H9 (cell line): Measurements from ENCODE around the gene ATRNL1. TPM values are rescaled to one million over a fixed set of nuclear protein-coding genes. Genes with fewer than 3 reads are reported as not detected.

Experiments
- DNase-seq: peaks from one replicate; pipeline ENCODE4 v3.0.0-alpha.2; 2017
- H2AFZ ChIP-seq: one replicate; pipeline ENCODE4 v1.6.1; 2013; ENCODE audit warnings: mild to moderate bottlenecking, low read length, control low read depth, moderate library complexity
- H2AK5ac ChIP-seq: 2 replicates; pipeline ENCODE4 v1.6.1; 2013; ENCODE audit warnings: low read length, control low read depth, mixed read lengths; ENCODE audit not compliant: insufficient read length
- H2BK120ac ChIP-seq: one replicate; pipeline ENCODE4 v1.6.1; 2013; ENCODE audit warnings: low read depth, mild to moderate bottlenecking, low read length, control low read depth, inconsistent platforms; ENCODE audit not compliant: poor library complexity, severe bottlenecking
- H2BK12ac ChIP-seq: 2 replicates; pipeline ENCODE4 v1.6.1; 2013; ENCODE audit warnings: low read length, control low read depth, mixed read lengths, low read depth; ENCODE audit not compliant: insufficient read length
- H2BK15ac ChIP-seq: 2 replicates; pipeline ENCODE4 v1.6.1; 2013; ENCODE audit warnings: low read depth, low read length, control low read depth
- H2BK20ac ChIP-seq: one replicate; pipeline ENCODE4 v1.6.1; 2013; ENCODE audit warnings: low read depth, mild to moderate bottlenecking, low read length, control low read depth, inconsistent platforms; ENCODE audit not compliant: poor library complexity, severe bottlenecking
- H2BK5ac ChIP-seq: 2 replicates; pipeline ENCODE4 v1.6.1; 2013; ENCODE audit warnings: low read length, control low read depth, mixed read lengths; ENCODE audit not compliant: insufficient read length
- H3K14ac ChIP-seq: 2 replicates; pipeline ENCODE4 v1.6.1; 2013; ENCODE audit warnings: low read length, control low read depth; ENCODE audit not compliant: insufficient read depth
- H3K18ac ChIP-seq: 2 replicates; pipeline ENCODE4 v1.6.1; 2013; ENCODE audit warnings: low read depth, mild to moderate bottlenecking, mixed read lengths, low read length, control low read depth; ENCODE audit not compliant: insufficient read length
- H3K23ac ChIP-seq: 2 replicates; pipeline ENCODE4 v1.6.1; 2013; ENCODE audit warnings: low read length, control low read depth, mixed read lengths, low read depth; ENCODE audit not compliant: insufficient read length
- H3K23me2 ChIP-seq: 2 replicates; pipeline ENCODE4 v1.6.1; 2013; ENCODE audit warnings: low read depth, mild to moderate bottlenecking, mixed read lengths, low read length, control low read depth; ENCODE audit not compliant: insufficient read length, poor library complexity, severe bottlenecking
- H3K27ac ChIP-seq: 2 replicates; pipeline ENCODE4 v1.5.1; 2013; ENCODE audit warnings: low read length, control low read depth, mixed read lengths, low read depth; ENCODE audit not compliant: insufficient read length
- H3K27me3 ChIP-seq: 2 replicates; pipeline ENCODE4 v1.6.1; 2013; ENCODE audit warnings: low read length, control low read depth, inconsistent platforms; ENCODE audit not compliant: insufficient read depth
- H3K4ac ChIP-seq: 2 replicates; pipeline ENCODE4 v1.6.1; 2013; ENCODE audit warnings: low read depth, mild to moderate bottlenecking, control low read depth, inconsistent platforms, low read length, moderate library complexity
- H3K4me1 ChIP-seq: 2 replicates; pipeline ENCODE4 v1.6.1; 2013; ENCODE audit warnings: low read length, control low read depth, inconsistent platforms; ENCODE audit not compliant: insufficient read depth
- H3K4me2 ChIP-seq: 2 replicates; pipeline ENCODE4 v1.6.1; 2013; ENCODE audit warnings: low read length, control low read depth, mixed read lengths; ENCODE audit not compliant: insufficient read length, insufficient read depth
- H3K56ac ChIP-seq: 2 replicates; pipeline ENCODE4 v1.6.1; 2013; ENCODE audit warnings: low read depth, mild to moderate bottlenecking, mixed read lengths, low read length, control low read depth; ENCODE audit not compliant: insufficient read length
- H3K79me1 ChIP-seq: 2 replicates; pipeline ENCODE4 v1.6.1; 2013; ENCODE audit warnings: low read depth, mild to moderate bottlenecking, moderate library complexity, low read length, control low read depth, inconsistent platforms; ENCODE audit not compliant: insufficient read depth, poor library complexity, severe bottlenecking
- H3K79me2 ChIP-seq: 2 replicates; pipeline ENCODE4 v1.6.1; 2013; ENCODE audit warnings: low read length, control low read depth, inconsistent platforms; ENCODE audit not compliant: insufficient read depth
- H3K9ac ChIP-seq: 2 replicates; pipeline ENCODE4 v1.6.1; 2013; ENCODE audit warnings: low read length, control low read depth, mixed read lengths; ENCODE audit not compliant: insufficient read length; ENCODE audit errors: extremely low read depth
- H3K9me3 ChIP-seq: one replicate; pipeline ENCODE4 v1.6.1; 2013; ENCODE audit warnings: low read depth, low read length, inconsistent platforms; ENCODE audit not compliant: control insufficient read depth
- H3T11ph ChIP-seq: one replicate; pipeline ENCODE4 v1.6.1; 2013; ENCODE audit warnings: mild to moderate bottlenecking, low read length, control low read depth, inconsistent platforms
- H4K20me1 ChIP-seq: one replicate; pipeline ENCODE4 v1.6.1; 2013; ENCODE audit not compliant: control insufficient read depth, insufficient read length, insufficient read depth
- H4K5ac ChIP-seq: 2 replicates; pipeline ENCODE4 v1.6.1; 2013; ENCODE audit warnings: low read depth, mild to moderate bottlenecking, mixed read lengths, low read length, control low read depth; ENCODE audit not compliant: insufficient read length
- H4K8ac ChIP-seq: replicated peaks from 2 replicates; pipeline ENCODE4 v1.6.1; 2013; ENCODE audit warnings: low read length, control low read depth, mixed read lengths, low read depth; ENCODE audit not compliant: insufficient read length
- H4K91ac ChIP-seq: 2 replicates; pipeline ENCODE4 v1.6.1; 2013; ENCODE audit warnings: low read depth, mild to moderate bottlenecking, moderate library complexity, mixed read lengths, low read length, control low read depth; ENCODE audit not compliant: insufficient read length
- H3K27ac Mint-ChIP-seq, 3 experiments: 2 replicates in 2 of 3; 3 replicates in 1 of 3; pipeline ENCODE4 v1.8.0; 2020 to 2021; ENCODE audit warnings: mixed read lengths in 3 of 3, mild to moderate bottlenecking in 1 of 3, moderate library complexity in 1 of 3
- H3K27me3 Mint-ChIP-seq: 2 replicates; pipeline ENCODE4 v1.8.0; 2021; ENCODE audit warnings: low read depth, mild to moderate bottlenecking, moderate library complexity, mixed read lengths
- H3K36me3 Mint-ChIP-seq, 3 experiments: 2 replicates in 2 of 3; 3 replicates in 1 of 3; pipeline ENCODE4 v1.8.0; 2020 to 2021; ENCODE audit warnings: low read depth in 3 of 3, mixed read lengths in 3 of 3; ENCODE audit not compliant: insufficient read depth in 1 of 3
- H3K4me1 Mint-ChIP-seq, 2 experiments: 2 replicates each; pipeline ENCODE4 v1.8.0; 2020; ENCODE audit warnings: mixed read lengths in 2 of 2
- H3K4me3 Mint-ChIP-seq, 2 experiments: 2 replicates in 1 of 2; 3 replicates in 1 of 2; pipeline ENCODE4 v1.8.0; 2020 to 2021; ENCODE audit warnings: mild to moderate bottlenecking in 2 of 2, mixed read lengths in 2 of 2, moderate library complexity in 1 of 2
- H3K9me3 Mint-ChIP-seq, 2 experiments: 2 replicates in 1 of 2; 3 replicates in 1 of 2; pipeline ENCODE4 v1.8.0; 2020; ENCODE audit warnings: mild to moderate bottlenecking in 2 of 2, mixed read lengths in 2 of 2, moderate library complexity in 1 of 2
- WGBS: extraction: QIAGEN DNeasy Blood & Tissue Kit; methylation state at CpG from one replicate; pipeline ENCODE4 v1.1.7; 2013; ENCODE audit warnings: missing lambda C conversion rate, low lambda C conversion rate, mixed read lengths; ENCODE audit not compliant: insufficient read length; ENCODE audit errors: extremely low coverage; 5-methylcytosine and 5-hydroxymethylcytosine counted together
- total RNA-seq: library from RNA; stranded (reverse); gene quantifications from 2 replicates; pipeline ENCODE4 v1.2.1, GENCODE V29; 2021
- TF ChIP-seq, protein P1 (sequence below): fragments of 200-600 bp; sonication (generic); conservative IDR thresholded peaks from 3 replicates; pipeline ENCODE4 v1.8.0; 2021; ENCODE audit warnings: antibody characterized with exemption, mild to moderate bottlenecking

The ATRNL1 gene
- total RNA-seq, 1 experiment from 2014 or later, result 9.2 TPM

DNA sequence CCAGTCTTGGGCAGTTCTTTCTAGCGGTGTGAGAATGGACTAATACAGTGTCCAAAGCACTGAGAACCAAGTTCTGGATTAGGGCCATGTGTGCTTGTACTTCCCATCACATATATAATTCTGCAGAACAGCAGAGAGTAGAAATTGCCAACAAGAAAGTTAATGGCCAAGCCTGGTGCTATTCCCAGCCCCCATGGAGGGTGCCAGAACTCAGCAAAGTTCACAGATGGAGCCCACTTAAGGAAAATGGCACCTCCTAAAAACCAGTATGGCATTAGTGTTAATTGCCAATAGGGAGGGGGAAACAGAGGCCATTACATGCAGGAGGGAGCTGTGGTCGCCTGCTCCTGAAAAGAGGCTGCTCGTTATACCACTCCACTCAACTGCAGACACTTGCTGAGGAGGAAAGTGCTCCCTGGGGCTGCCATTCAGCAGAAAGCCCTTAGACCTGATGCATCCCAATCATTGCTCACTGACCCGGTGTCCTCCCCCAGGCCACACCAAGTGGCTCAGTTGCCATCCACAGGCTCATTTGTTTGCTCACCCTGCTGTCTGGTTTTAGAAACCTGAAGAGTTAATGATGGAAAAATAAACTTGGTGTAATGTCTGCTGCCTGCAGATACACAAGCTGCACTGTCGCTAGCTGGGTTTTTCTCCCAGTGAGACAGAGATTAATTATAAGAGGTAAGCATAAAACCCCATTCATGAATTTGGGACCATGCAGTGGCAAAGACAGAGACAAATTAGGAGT, 899.2 kb downstream of the ATRNL1 start:
- Histone ChIP-seq H2BK12ac (no peak overlapping the region), H2AFZ (no peak overlapping the region), H2BK20ac (no peak overlapping the region), H2BK5ac (no peak overlapping the region), H3K4ac (no peak overlapping the region), H4K8ac (no peak overlapping the region), H3K14ac (no peak overlapping the region), H4K20me1 (no peaks in the 10 kb centered on the region), H3K18ac (no peak overlapping the region), H2BK15ac (no peak overlapping the region), H3K4me2 (no peak overlapping the region), H3K4me1 (peaks cover 7% of the 10 kb centered on the region; the same call in 1 of the 2 replicates), H3K79me1 (no peaks in the 10 kb centered on the region), H3K27ac (no peak overlapping the region), H3K9me3 (peaks cover 5% of the 10 kb centered on the region), H3K79me2 (no peaks in the 10 kb centered on the region), H3K27me3 (peaks cover 21% of the 10 kb centered on the region), H3T11ph (no peak overlapping the region), H3K56ac (no peak overlapping the region), H4K5ac (no peak overlapping the region), H4K91ac (no peak overlapping the region), H3K23me2 (no peaks in the 10 kb centered on the region), H3K9ac (no peak overlapping the region), H3K23ac (no peak overlapping the region), H2AK5ac (no peak overlapping the region), H2BK120ac (no peak overlapping the region)
- H3K9me3 Mint-ChIP-seq, result peaks cover 6 to 10% of the 10 kb centered on the region in 2 experiments
- TF ChIP-seq, protein P1, sequence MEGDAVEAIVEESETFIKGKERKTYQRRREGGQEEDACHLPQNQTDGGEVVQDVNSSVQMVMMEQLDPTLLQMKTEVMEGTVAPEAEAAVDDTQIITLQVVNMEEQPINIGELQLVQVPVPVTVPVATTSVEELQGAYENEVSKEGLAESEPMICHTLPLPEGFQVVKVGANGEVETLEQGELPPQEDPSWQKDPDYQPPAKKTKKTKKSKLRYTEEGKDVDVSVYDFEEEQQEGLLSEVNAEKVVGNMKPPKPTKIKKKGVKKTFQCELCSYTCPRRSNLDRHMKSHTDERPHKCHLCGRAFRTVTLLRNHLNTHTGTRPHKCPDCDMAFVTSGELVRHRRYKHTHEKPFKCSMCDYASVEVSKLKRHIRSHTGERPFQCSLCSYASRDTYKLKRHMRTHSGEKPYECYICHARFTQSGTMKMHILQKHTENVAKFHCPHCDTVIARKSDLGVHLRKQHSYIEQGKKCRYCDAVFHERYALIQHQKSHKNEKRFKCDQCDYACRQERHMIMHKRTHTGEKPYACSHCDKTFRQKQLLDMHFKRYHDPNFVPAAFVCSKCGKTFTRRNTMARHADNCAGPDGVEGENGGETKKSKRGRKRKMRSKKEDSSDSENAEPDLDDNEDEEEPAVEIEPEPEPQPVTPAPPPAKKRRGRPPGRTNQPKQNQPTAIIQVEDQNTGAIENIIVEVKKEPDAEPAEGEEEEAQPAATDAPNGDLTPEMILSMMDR, result no peak
- H3K27me3 Mint-ChIP-seq, result peaks cover 66% of the 10 kb centered on the region
- H3K4me3 Mint-ChIP-seq, result no peak overlapping the region; a peak in 1 of 5 replicates
- H3K4me1 Mint-ChIP-seq, result peaks cover 28 to 42% of the 10 kb centered on the region in 2 experiments
- no peak for DNase-seq
- no CpG with 5 or more reads among the region's 5 CpGs for WGBS
- H3K36me3 Mint-ChIP-seq, result peaks cover 1 to 18% (median 3%) of the 10 kb centered on the region in 3 experiments; a peak in 4 of 7 replicates
- H3K27ac Mint-ChIP-seq, result no peak overlapping the region
